Liver (tissue), 3 donors: ENCODE results near the gene DDX5.

Experiments used
- CTCF ChIP-seq: fragments of 150-350 bp; IDR thresholded peaks from 2 replicates; pipeline ENCODE4 v1.5.1; 2017; ENCODE audit warnings: improper control_type of control experiment, low read depth, low read length; ENCODE audit not compliant: missing input control
- FOXA1 ChIP-seq: IDR thresholded peaks from 2 replicates; pipeline ENCODE4 v1.6.1; 2016; ENCODE audit warnings: antibody characterized with exemption
- GABPA ChIP-seq, 2 donors: IDR thresholded peaks in 1 of 2; conservative IDR thresholded peaks in 1 of 2; 2 replicates each; pipeline ENCODE4 v1.6.1; 2016; ENCODE audit warnings: antibody characterized with exemption in 2 of 2, mild to moderate bottlenecking in 1 of 2, moderate library complexity in 1 of 2
- JUND ChIP-seq, 2 donors: IDR thresholded peaks; 2 replicates each; pipeline ENCODE4 v1.6.1; 2016; ENCODE audit warnings: antibody characterized with exemption in 2 of 2
- MAX ChIP-seq: IDR thresholded peaks from 2 replicates; pipeline ENCODE4 v1.6.1; 2016; ENCODE audit warnings: antibody characterized with exemption
- RAD21 ChIP-seq, 2 donors: IDR thresholded peaks; 2 replicates each; pipeline ENCODE4 v1.6.1; 2016; ENCODE audit warnings: antibody characterized with exemption in 2 of 2, mild to moderate bottlenecking in 2 of 2
- REST ChIP-seq: IDR thresholded peaks from 2 replicates; pipeline ENCODE4 v1.6.1; 2016; ENCODE audit warnings: antibody characterized with exemption, mild to moderate bottlenecking
- SP1 ChIP-seq: IDR thresholded peaks from 2 replicates; pipeline ENCODE4 v1.6.1; 2018; ENCODE audit warnings: antibody characterized with exemption, mild to moderate bottlenecking
- TAF1 ChIP-seq: conservative IDR thresholded peaks from 2 replicates; pipeline ENCODE4 v1.6.1; 2016; ENCODE audit warnings: antibody characterized with exemption, mild to moderate bottlenecking
- donor health status: healthy.
- donor health status: healthy.

- no peak for TF ChIP-seq MAX
- TF ChIP-seq CTCF: no peak
- no peak for TF ChIP-seq REST
- TF ChIP-seq TAF1: no peak
- no peak for TF ChIP-seq JUND (IDR thresholded peaks at IDR 0.05)
- no peak for TF ChIP-seq RAD21 (IDR thresholded peaks at IDR 0.05)
- no peak for TF ChIP-seq GABPA (IDR thresholded peaks at IDR 0.05 in 1 of 2, conservative IDR thresholded peaks at IDR 0.05 in 1 of 2)
- no peak for TF ChIP-seq FOXA1
- TF ChIP-seq SP1: no peak
Observed at GRCh38 chr17:64494121-64494520, 12.0 kb downstream of the DDX5 start.
